ENCODE results near the gene PLA2G4B.

- TF ChIP-seq, protein P1, sequence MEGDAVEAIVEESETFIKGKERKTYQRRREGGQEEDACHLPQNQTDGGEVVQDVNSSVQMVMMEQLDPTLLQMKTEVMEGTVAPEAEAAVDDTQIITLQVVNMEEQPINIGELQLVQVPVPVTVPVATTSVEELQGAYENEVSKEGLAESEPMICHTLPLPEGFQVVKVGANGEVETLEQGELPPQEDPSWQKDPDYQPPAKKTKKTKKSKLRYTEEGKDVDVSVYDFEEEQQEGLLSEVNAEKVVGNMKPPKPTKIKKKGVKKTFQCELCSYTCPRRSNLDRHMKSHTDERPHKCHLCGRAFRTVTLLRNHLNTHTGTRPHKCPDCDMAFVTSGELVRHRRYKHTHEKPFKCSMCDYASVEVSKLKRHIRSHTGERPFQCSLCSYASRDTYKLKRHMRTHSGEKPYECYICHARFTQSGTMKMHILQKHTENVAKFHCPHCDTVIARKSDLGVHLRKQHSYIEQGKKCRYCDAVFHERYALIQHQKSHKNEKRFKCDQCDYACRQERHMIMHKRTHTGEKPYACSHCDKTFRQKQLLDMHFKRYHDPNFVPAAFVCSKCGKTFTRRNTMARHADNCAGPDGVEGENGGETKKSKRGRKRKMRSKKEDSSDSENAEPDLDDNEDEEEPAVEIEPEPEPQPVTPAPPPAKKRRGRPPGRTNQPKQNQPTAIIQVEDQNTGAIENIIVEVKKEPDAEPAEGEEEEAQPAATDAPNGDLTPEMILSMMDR (IDR thresholded peaks at IDR 0.05), result no peak
- no peak for TF ChIP-seq POLR2A (IDR thresholded peaks at IDR 0.05)
These were observed 46.7 kb downstream of the PLA2G4B start for GRCh38 chr15:41885321-41885720.
